H1 (cell line): Measurements from ENCODE around the gene HNRNPA3. TPM values are rescaled to one million over a fixed set of nuclear protein-coding genes. Genes with fewer than 3 reads are reported as not detected.

ENCODE experiments used
- CTCF ChIA-PET: fragments of 300-600 bp; sonication (Branson Sonifier 250); formaldehyde crosslinking; loops from one replicate; lab custom pipeline; 2021; ENCODE audit not compliant: partially characterized antibody; lab: Charles Lee
- POLR2A ChIA-PET: fragments of 300-600 bp; sonication (Branson Sonifier 250); formaldehyde crosslinking; loops from one replicate; lab custom pipeline; 2021; ENCODE audit warnings: inconsistent platforms; ENCODE audit not compliant: partially characterized antibody; lab: Charles Lee
- DNase-seq, 2 experiments: peaks; one replicate each; pipeline versions ENCODE4 v3.0.0 to v3.0.0-alpha.2; 2010 to 2022; ENCODE audit warnings: low spot score in 2 of 2, low read depth in 1 of 2, mixed read lengths in 1 of 2
- FAIRE-seq: peaks from 2 replicates; lab custom pipeline; 2011; peaks lifted over from hg19 to GRCh38; lab: Jason Lieb, UNC
- H2AFZ ChIP-seq: 2 replicates; pipeline ENCODE4 v1.8.1; 2012; ENCODE audit warnings: low read length, inconsistent platforms
- H2AK5ac ChIP-seq: 2 replicates; pipeline ENCODE4 v1.6.1; 2013; ENCODE audit warnings: low read depth, low read length
- H2BK120ac ChIP-seq: replicated peaks from 2 replicates; pipeline ENCODE3; 2013; ENCODE audit warnings: low read depth, low read length, inconsistent platforms
- H2BK12ac ChIP-seq: 2 replicates; pipeline ENCODE4 v1.6.1; 2013; ENCODE audit warnings: low read depth, low read length
- H2BK15ac ChIP-seq: 2 replicates; pipeline ENCODE4 v1.6.1; 2013; ENCODE audit warnings: low read length
- H2BK20ac ChIP-seq: 2 replicates; pipeline ENCODE4 v1.6.1; 2013; ENCODE audit warnings: low read length
- H2BK5ac ChIP-seq: 2 replicates; pipeline ENCODE4 v1.6.1; 2013; ENCODE audit warnings: low read depth, low read length
- H3K14ac ChIP-seq: 2 replicates; pipeline ENCODE4 v1.6.1; 2013; ENCODE audit warnings: inconsistent platforms; ENCODE audit not compliant: insufficient read length
- H3K18ac ChIP-seq: 2 replicates; pipeline ENCODE4 v1.6.1; 2013; ENCODE audit warnings: low read length; ENCODE audit errors: extremely low read depth
- H3K23ac ChIP-seq: 2 replicates; pipeline ENCODE4 v1.6.1; 2013; ENCODE audit warnings: inconsistent platforms; ENCODE audit not compliant: insufficient read length
- H3K23me2 ChIP-seq: 2 replicates; pipeline ENCODE4 v1.6.1; 2013; ENCODE audit warnings: low read depth, low read length
- H3K27ac ChIP-seq: 2 replicates; pipeline ENCODE4 v1.6.1; 2011; ENCODE audit warnings: low read depth, low read length, inconsistent platforms
- H3K27me3 ChIP-seq, 4 experiments: replicated peaks in 1 of 4; 1 replicate in 1 of 4; 2 replicates in 3 of 4; pipeline versions ENCODE4 v1.6.1 to v1.8.1; 2011 to 2013; ENCODE audit warnings: low read length in 3 of 4, mild to moderate bottlenecking in 3 of 4, inconsistent platforms in 2 of 4, mixed read lengths in 2 of 4, moderate library complexity in 1 of 4; ENCODE audit not compliant: control insufficient read depth in 3 of 4, insufficient read depth in 3 of 4; ENCODE audit errors: extremely low read depth in 1 of 4
- H3K36me3 ChIP-seq, 4 experiments: 2 replicates each; pipeline versions ENCODE4 v1.6.1 to v1.8.1; 2011 to 2013; ENCODE audit warnings: mild to moderate bottlenecking in 4 of 4, low read length in 3 of 4, moderate library complexity in 2 of 4, control low read depth in 1 of 4, inconsistent platforms in 1 of 4; ENCODE audit not compliant: insufficient read depth in 4 of 4, control insufficient read depth in 2 of 4
- H3K4ac ChIP-seq: replicated peaks from 2 replicates; pipeline ENCODE3; 2013; ENCODE audit warnings: low read length, low read depth, mixed read lengths, inconsistent platforms; ENCODE audit not compliant: insufficient read length
- H3K4me1 ChIP-seq, 4 experiments: replicated peaks in 1 of 4; 1 replicate in 1 of 4; 2 replicates in 3 of 4; pipeline versions ENCODE4 v1.6.1 to v1.8.1; 2011 to 2013; ENCODE audit warnings: low read length in 3 of 4, inconsistent platforms in 2 of 4, mixed read lengths in 1 of 4; ENCODE audit not compliant: insufficient read depth in 4 of 4, control insufficient read depth in 3 of 4
- H3K4me2 ChIP-seq, 2 experiments: 2 replicates each; pipeline versions ENCODE4 v1.6.1 to v1.8.1; 2011 to 2013; ENCODE audit warnings: low read depth in 2 of 2, low read length in 2 of 2, control low read depth in 1 of 2, inconsistent platforms in 1 of 2, mild to moderate bottlenecking in 1 of 2; ENCODE audit not compliant: insufficient read depth in 1 of 2
- H3K4me3 ChIP-seq, 4 experiments: fragments of 200-600, 300-600 bp in 1 of 4; sonication (generic), shearing (Covaris generic), sonication (Bioruptor Twin) in 1 of 4; 2 replicates each; pipeline versions ENCODE4 v1.5.1 to v1.8.1; 2011 to 2016; ENCODE audit warnings: low read length in 4 of 4, low read depth in 3 of 4, control low read depth in 2 of 4, inconsistent platforms in 2 of 4, mild to moderate bottlenecking in 2 of 4, mixed read lengths in 1 of 4, moderate library complexity in 1 of 4; ENCODE audit not compliant: insufficient read depth in 2 of 4; ENCODE audit errors: extremely low read depth in 1 of 4
- H3K56ac ChIP-seq: replicated peaks from 2 replicates; pipeline ENCODE3; 2013; ENCODE audit warnings: low read depth, mild to moderate bottlenecking, mixed read lengths, low read length, inconsistent platforms; ENCODE audit not compliant: insufficient read length
- H3K79me1 ChIP-seq: 2 replicates; pipeline ENCODE4 v1.6.1; 2013; ENCODE audit warnings: low read depth, low read length, control low read depth
- H3K79me2 ChIP-seq, 2 experiments: 2 replicates each; pipeline versions ENCODE4 v1.6.1 to v1.8.1; 2012 to 2013; ENCODE audit warnings: low read length in 2 of 2, mild to moderate bottlenecking in 2 of 2, inconsistent platforms in 1 of 2; ENCODE audit not compliant: insufficient read depth in 2 of 2, control insufficient read depth in 1 of 2
- H3K9ac ChIP-seq, 4 experiments: replicated peaks in 1 of 4; 1 replicate in 1 of 4; 2 replicates in 3 of 4; pipeline versions ENCODE4 v1.6.1 to v1.8.1; 2011 to 2013; ENCODE audit warnings: low read depth in 3 of 4, low read length in 3 of 4, control low read depth in 2 of 4, mild to moderate bottlenecking in 2 of 4, moderate library complexity in 2 of 4, inconsistent platforms in 1 of 4; ENCODE audit errors: extremely low read depth in 1 of 4
- H3K9me3 ChIP-seq, 2 experiments: 2 replicates each; pipeline versions ENCODE4 v1.6.1 to v1.8.1; 2012 to 2013; ENCODE audit warnings: mild to moderate bottlenecking in 2 of 2, moderate library complexity in 2 of 2, control low read depth in 1 of 2, inconsistent platforms in 1 of 2, low read depth in 1 of 2, low read length in 1 of 2, mixed read lengths in 1 of 2; ENCODE audit not compliant: insufficient read depth in 2 of 2
- H4K20me1 ChIP-seq, 2 experiments: replicated peaks in 1 of 2; 2 replicates each; pipeline versions ENCODE3 to v1.8.1; 2011 to 2013; ENCODE audit warnings: inconsistent platforms in 2 of 2, low read length in 2 of 2, mild to moderate bottlenecking in 1 of 2; ENCODE audit not compliant: insufficient read depth in 2 of 2, control insufficient read depth in 1 of 2
- H4K5ac ChIP-seq: 2 replicates; pipeline ENCODE4 v1.6.1; 2013; ENCODE audit warnings: low read length, low read depth, mixed read lengths, inconsistent platforms; ENCODE audit not compliant: insufficient read length
- H4K8ac ChIP-seq: 2 replicates; pipeline ENCODE4 v1.8.0; 2013; ENCODE audit warnings: mild to moderate bottlenecking, moderate library complexity, low read length, inconsistent platforms; ENCODE audit not compliant: insufficient read depth; ENCODE audit errors: extremely low read depth
- H4K91ac ChIP-seq: replicated peaks from 2 replicates; pipeline ENCODE3; 2013; ENCODE audit warnings: low read length, mixed read lengths, inconsistent platforms; ENCODE audit not compliant: insufficient read length
- ASH2L ChIP-seq: fragments of 200-600, 300-600 bp; sonication (generic); IDR thresholded peaks from one replicate; pipeline ENCODE4 v1.7.1; 2017; ENCODE audit warnings: low read length
- BACH1 ChIP-seq: IDR thresholded peaks from 2 replicates; pipeline ENCODE4 v1.6.1; 2012; ENCODE audit warnings: low read length, improper control_type of control experiment
- HDAC2 ChIP-seq, 2 experiments: fragments of 300-600 bp in 1 of 2; sonication (generic) in 1 of 2; IDR thresholded peaks; 2 replicates each; pipeline ENCODE4 v1.6.1; 2011 to 2012; ENCODE audit warnings: low read depth in 2 of 2, low read length in 2 of 2, mild to moderate bottlenecking in 2 of 2, moderate library complexity in 2 of 2, borderline replicate concordance in 1 of 2, inconsistent platforms in 1 of 2
- POLR2A ChIP-seq, 2 experiments: IDR thresholded peaks; 1 replicate in 1 of 2; 2 replicates in 1 of 2; pipeline ENCODE4 v1.6.1; 2011; ENCODE audit warnings: low read depth in 2 of 2, low read length in 2 of 2, mild to moderate bottlenecking in 2 of 2; ENCODE audit errors: control extremely low read depth in 1 of 2
- TBP ChIP-seq: IDR thresholded peaks from 2 replicates; pipeline ENCODE4 v1.6.1; 2011; ENCODE audit warnings: low read depth, low read length, improper control_type of control experiment
- WGBS, 2 experiments: shearing (Covaris generic) in 1 of 2; methylation state at CpG; one replicate each; pipeline versions ENCODE4 v1.1.6 to v1.1.7; 2013 to 2015; ENCODE audit warnings: low lambda C conversion rate in 2 of 2, mixed read lengths in 2 of 2, inconsistent platforms in 1 of 2, low coverage in 1 of 2, missing lambda C conversion rate in 1 of 2; ENCODE audit not compliant: insufficient replicate concordance in 2 of 2, insufficient coverage in 1 of 2, insufficient read length in 1 of 2; ENCODE audit errors: extremely low coverage in 1 of 2, missing lambda C conversion rate in 1 of 2; 5-methylcytosine and 5-hydroxymethylcytosine counted together
- polyA plus RNA-seq, 7 experiments: library from polyadenylated mRNA; depleted of rRNA in 3 of 7; stranded (reverse) in 5 of 7; unstranded in 2 of 7; fragments of >200 nt in 5 of 7; fragments of 200-250 nt in 2 of 7; gene quantifications; 1 replicate in 5 of 7; 2 replicates in 1 of 7; 4 replicates in 1 of 7; pipeline versions ENCODE4 v1.2.1 to v1.2.3, GENCODE V29; 2011 to 2013; ENCODE audit warnings: missing spikeins in 2 of 7, mixed read lengths in 2 of 7
- total RNA-seq: library from RNA; stranded (reverse); fragmentation: NEBNext Ultra II Directional; extraction: Animal tissue kit (Norgen Biotek cat#: 25700); gene quantifications from 2 replicates; pipeline ENCODE4 v1.2.1, GENCODE V29; 2021

Gene HNRNPA3
- total and polyA plus RNA-seq, 2 of the 8 experiments (the other 6 are each of a cell fraction or from before 2014, with no cell fraction given) = 66.1 to 408 TPM

DNA sequence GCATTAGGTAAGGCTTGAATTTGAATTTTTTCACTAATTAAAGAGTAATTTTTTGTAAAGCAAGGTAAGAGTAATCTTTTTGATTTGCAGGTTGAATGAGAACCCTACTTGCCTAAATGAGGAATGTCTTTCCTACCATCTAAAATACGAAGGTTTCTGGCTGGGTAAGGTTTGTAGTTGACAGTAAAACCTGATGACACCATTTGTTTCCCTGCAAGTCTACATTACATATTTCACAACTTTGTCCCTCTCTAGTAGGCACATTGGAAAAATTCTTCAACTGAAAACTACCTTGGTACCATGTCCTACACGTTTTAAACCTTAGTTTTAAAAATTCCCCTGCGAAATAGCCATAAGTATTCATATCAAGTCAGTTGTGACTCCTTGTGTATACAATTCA, 9.4 kb downstream of the HNRNPA3 start:
- H3K4me3 ChIP-seq = no peak overlapping the region
- no peak overlapping the region for H3K18ac ChIP-seq
- no peaks in the 10 kb centered on the region; the same call in 1 of the 2 replicates for H3K79me1 ChIP-seq
- TF ChIP-seq TBP = no peak
- no peak for TF ChIP-seq BACH1
- TF ChIP-seq POLR2A (IDR thresholded peaks at IDR 0.05; ENCODE audit: control extremely low read depth in 1 of 2, low read depth in 2 of 2, low read length in 2 of 2) = 0 out of 3 replicates have a peak, but pooled peaks of 1 of the 2 experiments have one; percentile 3
- no peak for TF ChIP-seq HDAC2 (IDR thresholded peaks at IDR 0.05; ENCODE audit: borderline replicate concordance in 1 of 2, low read depth in 2 of 2, low read length in 2 of 2)
- no peak for TF ChIP-seq ASH2L
- ChIA-PET CTCF (interaction anchor here (0.6 to 1.1 kb wide), 4 partner anchors 25 to 1573 kb away, joined by 3 to 5 read pairs (median 3); no protein-coding TSS in a partner anchor), POLR2A (interaction anchor here (0.7 to 7.3 kb wide), 18 partner anchors 8 to 93 kb away, joined by 3 to 98 read pairs (median 6); partner anchors contain the start of genes HNRNPA3 and NFE2L2)
- no peak overlapping the region for H2BK5ac ChIP-seq
- no peaks in the 10 kb centered on the region for H3K9me3 ChIP-seq
- no peak overlapping the region for H3K27ac ChIP-seq
- H3K56ac ChIP-seq = no peak overlapping the region
- H3K4me2 ChIP-seq = no peak overlapping the region
- no peak overlapping the region for H3K14ac ChIP-seq
- H3K27me3 ChIP-seq = no peaks in the 10 kb centered on the region
- peaks cover 0 to 18% of the 10 kb centered on the region in 2 experiments; a peak in 2 of 4 replicates for H3K79me2 ChIP-seq
- H2BK120ac ChIP-seq = no peak overlapping the region
- H3K4ac ChIP-seq = no peak overlapping the region
- H2AFZ ChIP-seq = no peak overlapping the region
- H3K9ac ChIP-seq = no peak overlapping the region
- FAIRE-seq = no peak
- no peak overlapping the region for H2BK20ac ChIP-seq
- H2BK15ac ChIP-seq = no peak overlapping the region
- no peak overlapping the region for H4K91ac ChIP-seq
- peaks cover 6 to 58% (median 40%) of the 10 kb centered on the region in 4 experiments for H3K36me3 ChIP-seq
- no peak overlapping the region for H4K8ac ChIP-seq
- 86% methylated on average over 3 of the region's 3 CpGs; no CpG with 5 or more reads in 1 of the 2 experiments for WGBS, 2 experiments
- H3K23ac ChIP-seq = no peak overlapping the region
- H4K20me1 ChIP-seq = peaks cover 3 to 7% of the 10 kb centered on the region in 2 experiments
- H2AK5ac ChIP-seq = no peak overlapping the region
- no peak for DNase-seq
- no peaks in the 10 kb centered on the region for H3K4me1 ChIP-seq
- H3K23me2 ChIP-seq = no peaks in the 10 kb centered on the region
- no peak overlapping the region for H4K5ac ChIP-seq
- no peak overlapping the region for H2BK12ac ChIP-seq
